Ovary (tissue), 9 donors: Measurements from ENCODE around the gene TRIO. TPM values are rescaled to one million over a fixed set of nuclear protein-coding genes. Genes with fewer than 3 reads are reported as not detected.

Source experiments
- DNase-seq, 5 donors: peaks; one replicate each; pipeline ENCODE4 v3.0.0-alpha.2; 2019 to 2020
- H3K27ac ChIP-seq, 2 donors: fragments of 200-600 bp; one replicate each; pipeline versions ENCODE4 v1.5.1 to v1.8.0; 2019 to 2022
- H3K27me3 ChIP-seq: fragments of 200-600 bp; one replicate; pipeline ENCODE4 v1.8.0; 2022
- H3K36me3 ChIP-seq: fragments of 200-600 bp; sonication (generic); one replicate; pipeline ENCODE4 v1.5.1; 2019
- H3K4me1 ChIP-seq: one replicate; pipeline ENCODE4 v1.8.1; 2013; ENCODE audit warnings: mild to moderate bottlenecking, moderate library complexity; ENCODE audit not compliant: insufficient read depth
- H3K4me3 ChIP-seq: fragments of 200-600 bp; sonication (generic); one replicate; pipeline ENCODE4 v1.5.1; 2017
- H3K9me3 ChIP-seq, 2 donors: fragments of 200-600 bp in 1 of 2; sonication (generic) in 1 of 2; one replicate each; pipeline versions ENCODE4 v1.5.1 to v1.8.1; 2013 to 2019; ENCODE audit warnings: mild to moderate bottlenecking in 1 of 2, moderate library complexity in 1 of 2
- CTCF ChIP-seq, 3 donors: fragments of 450-650 bp in 2 of 3; fragments of 200-600 bp in 1 of 3; IDR thresholded peaks; one replicate each; pipeline versions ENCODE4 v1.5.1 to v1.8.0; 2016 to 2022; ENCODE audit warnings: antibody characterized with exemption in 3 of 3, mild to moderate bottlenecking in 1 of 3
- EP300 ChIP-seq: sonication (generic); formaldehyde crosslinking; IDR thresholded peaks from one replicate; pipeline ENCODE4 v1.6.1; 2017; ENCODE audit warnings: antibody characterized with exemption
- POLR2A ChIP-seq: fragments of 450-650 bp; IDR thresholded peaks from one replicate; pipeline ENCODE4 v1.6.1; 2017; ENCODE audit warnings: antibody characterized with exemption, mild to moderate bottlenecking, moderate library complexity
- WGBS, 3 donors: extraction: QIAGEN DNeasy Blood & Tissue Kit in 1 of 3; methylation state at CpG; one replicate each; pipeline versions ENCODE4 v1.1.5 to v1.1.7; 2013 to 2017; 5-methylcytosine and 5-hydroxymethylcytosine counted together
- intact Hi-C, 4 donors: fragments of 100-400 bp; cut with DNase I; formaldehyde crosslinking; loops; one replicate each; pipeline versions ENCODE4 v1.11.0 to v1.15.1; 2022 to 2023
- polyA plus RNA-seq, 2 donors: library from polyadenylated mRNA; stranded (reverse); fragments of 200-250 nt in 1 of 2; fragments of 350-450 nt in 1 of 2; fragmentation: Illumina TruSeq in 1 of 2; extraction: RNeasy Lipid Tissue Mini Kit (QIAGEN cat#74804) in 1 of 2; gene quantifications; one replicate each; pipeline ENCODE4 v1.2.3, GENCODE V29; 2013 to 2014
- total RNA-seq, 7 donors: library from RNA; depleted of rRNA in 2 of 7; stranded (reverse); fragments of >200 nt in 2 of 7; fragmentation: NEBNext Ultra II Directional in 3 of 7; extraction: Animal tissue kit (Norgen Biotek cat#: 25700) in 3 of 7; gene quantifications; one replicate each; pipeline versions ENCODE4 v1.1.0 to v1.2.4, GENCODE V29; 2016 to 2023
- donor health status: DM: no; HTN: no; CAD: no; lungs with moderate emphysema.
- donor health status: DM: no; HTN: no; CAD: no.
- donor health status: Bipolar disorder and iron deficiency.
- donor health status: DM: yes; HTN: yes; CAD: no.
- donor health status: DM: no; HTN: no; CAD: no.
- donor health status: DM: yes; HTN: yes; CAD: no.

Gene TRIO
- total and polyA plus RNA-seq, 9 donors, result 58.4 to 268 (median 125) TPM

DNA sequence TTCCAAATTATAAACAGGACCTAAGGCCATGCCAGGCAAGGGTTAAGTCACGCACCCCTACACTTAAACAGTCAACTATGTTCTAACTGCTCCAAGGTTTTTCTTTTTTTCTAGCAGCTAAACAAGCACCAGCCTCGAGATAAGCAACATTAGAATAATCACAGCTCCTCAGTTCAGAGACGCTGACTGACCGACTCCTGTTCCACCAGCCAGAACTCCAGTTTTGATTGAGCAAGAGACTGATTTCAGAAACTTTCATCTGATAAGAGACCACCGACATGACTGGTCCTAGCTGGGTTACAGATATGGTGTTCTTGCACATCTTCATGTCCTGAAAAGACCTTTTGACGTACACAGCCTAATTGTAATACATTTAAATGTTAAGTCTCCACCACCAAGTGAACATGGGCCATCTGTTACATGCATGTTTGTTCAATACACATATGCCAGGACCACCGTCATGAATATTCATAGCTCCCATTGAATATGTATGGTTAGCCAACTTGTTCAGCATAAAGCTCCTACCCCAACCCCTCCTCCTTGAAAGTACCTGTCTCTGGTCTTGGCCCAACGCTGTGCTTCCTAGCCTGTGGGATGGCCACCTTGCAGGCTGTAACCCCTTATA lies 414.8 kb downstream of the TRIO start:
- no peak overlapping the region for H3K4me3 ChIP-seq
- 47 to 62% (median 49%) methylated on average over 8 of the region's 8 CpGs for WGBS, 3 donors
- H3K36me3 ChIP-seq, result no peaks in the 10 kb centered on the region
- H3K9me3 ChIP-seq, result no peaks in the 10 kb centered on the region
- H3K27me3 ChIP-seq, result no peaks in the 10 kb centered on the region
- DNase-seq, result no peak
- intact Hi-C loops, result no loop called here
- TF ChIP-seq CTCF (IDR thresholded peaks at IDR 0.05) (no peak), POLR2A (no peak), EP300 (no peak)
- no peak overlapping the region for H3K27ac ChIP-seq
- no peaks in the 10 kb centered on the region for H3K4me1 ChIP-seq

Other genes starting within 250 kb of the TRIO start
- 1 to 10 TPM in 3 of 7 donors, under 1 TPM in 4; 0.10 to 9.8 (median 0.83) TPM for gene DNAH5, start 198.7 kb upstream of the TRIO start, total RNA-seq
- gene DNAH5, start 198.7 kb upstream of the TRIO start, polyA plus RNA-seq, result under 1 TPM; 0.01 to 0.05 TPM